Dermis blood vessel endothelial cell (primary cell): ENCODE measurements around the gene YARS2. TPM values are rescaled to one million over a fixed set of nuclear protein-coding genes. Genes with fewer than 3 reads are reported as not detected.
"Not testable (repeated sequence)": the region's sequence is repeated elsewhere in the genome, so short reads cannot be mapped to it uniquely, and the experiment has no call there.

Source experiments
- DNase-seq: peaks from one replicate; pipeline ENCODE4 v3.0.0; 2010
- total RNA-seq: library from RNA; depleted of rRNA; stranded (reverse); fragments of >200 nt; gene quantifications from 2 replicates; pipeline ENCODE4 v1.2.3, GENCODE V29; 2014

Gene YARS2
- total RNA-seq, 1 donor from 2014 or later = 43.2 TPM

- no peak for DNase-seq
These were observed 12.4 kb downstream of the YARS2 start for GRCh38 chr12:32743264-32743663.

- DNase-seq = no peak
These were observed 13.6 kb downstream of the YARS2 start for GRCh38 chr12:32742133-32742532.

- DNase-seq = no peak
These were observed 16.4 kb downstream of the YARS2 start for GRCh38 chr12:32739279-32739678.

- DNase-seq = no peak
These were observed 18.0 kb downstream of the YARS2 start for GRCh38 chr12:32737715-32738114.

GRCh38 chr12:32736445-32736844, 19.3 kb downstream of the YARS2 start:
- no peak for DNase-seq

GRCh38 chr12:32734952-32735351, 20.7 kb downstream of the YARS2 start:
- DNase-seq = no peak

- no peak for DNase-seq
These were observed 28.5 kb downstream of the YARS2 start for GRCh38 chr12:32727237-32727636.

- no peak for DNase-seq
These were observed 29.4 kb downstream of the YARS2 start for GRCh38 chr12:32726286-32726685.

- DNase-seq = not testable (repeated sequence)
These were observed 30.4 kb downstream of the YARS2 start for GRCh38 chr12:32725308-32725707.

GRCh38 chr12:32718926-32719325, 36.8 kb downstream of the YARS2 start:
- no peak for DNase-seq

GRCh38 chr12:32714772-32715171, 40.9 kb downstream of the YARS2 start:
- no peak for DNase-seq

GRCh38 chr12:32708926-32709325, 46.8 kb downstream of the YARS2 start:
- peak; percentile 7 for DNase-seq

GRCh38 chr12:32706335-32707024, 49.2 kb downstream of the YARS2 start:
- DNase-seq = no peak

GRCh38 chr12:32705783-32706182, 49.9 kb downstream of the YARS2 start:
- no peak for DNase-seq

GRCh38 chr12:32702946-32703345, 52.8 kb downstream of the YARS2 start:
- DNase-seq = no peak

GRCh38 chr12:32702473-32702872, 53.2 kb downstream of the YARS2 start:
- no peak for DNase-seq

- not testable (repeated sequence) for DNase-seq
These were observed 56.3 kb downstream of the YARS2 start for GRCh38 chr12:32699437-32699836.

- peak; percentile 7 for DNase-seq
These were observed 57.4 kb downstream of the YARS2 start for GRCh38 chr12:32698285-32698684.

GRCh38 chr12:32697445-32697844, 58.3 kb downstream of the YARS2 start:
- DNase-seq = no peak

Other genes with a start within 250 kb of the YARS2 start
- gene DNM1L, start 76.6 kb downstream of the YARS2 start, total RNA-seq = 88.0 and 119 TPM in 2 replicates
- 1.2 and 4.9 TPM in 2 replicates for gene PKP2, start 140.9 kb upstream of the YARS2 start, total RNA-seq